GM10847 (cell line): ENCODE measurements around the gene ZNF747.

Experiments
- POLR2A ChIP-seq: IDR thresholded peaks from 2 replicates; pipeline ENCODE4 v1.6.1; 2011; ENCODE audit not compliant: insufficient read length; ENCODE audit errors: extremely low read depth

Gene ZNF747

GRCh38 chr16:30503403-30504296 lies 31.0 kb downstream of the ZNF747 start:
- no peak for TF ChIP-seq POLR2A

DNA sequence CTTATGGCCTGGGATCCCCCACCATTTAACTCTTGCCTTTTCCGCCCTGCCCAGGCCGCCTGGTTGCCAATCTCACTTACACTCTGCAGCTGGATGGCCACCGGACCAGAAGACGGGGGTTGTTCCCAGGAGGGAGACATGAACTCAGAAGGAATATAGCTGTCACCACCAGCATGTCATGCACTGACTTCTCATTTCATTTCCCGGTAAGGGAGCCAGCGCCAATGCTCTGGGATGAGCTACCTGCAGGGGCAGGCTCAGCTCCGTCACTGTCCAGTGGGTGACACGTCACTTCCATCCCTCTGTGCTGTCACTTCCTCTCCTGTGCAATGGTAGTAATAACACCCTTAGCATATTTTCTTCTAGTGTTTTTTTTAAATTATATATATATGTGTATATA lies 35.4 kb downstream of the ZNF747 start:
- no peak for TF ChIP-seq POLR2A

- no peak for TF ChIP-seq POLR2A
Measured at GRCh38 chr16:30494709-30495108, 39.9 kb downstream of the ZNF747 start.

- no peak for TF ChIP-seq POLR2A
Measured at GRCh38 chr16:30493941-30494488, 40.6 kb downstream of the ZNF747 start.

DNA sequence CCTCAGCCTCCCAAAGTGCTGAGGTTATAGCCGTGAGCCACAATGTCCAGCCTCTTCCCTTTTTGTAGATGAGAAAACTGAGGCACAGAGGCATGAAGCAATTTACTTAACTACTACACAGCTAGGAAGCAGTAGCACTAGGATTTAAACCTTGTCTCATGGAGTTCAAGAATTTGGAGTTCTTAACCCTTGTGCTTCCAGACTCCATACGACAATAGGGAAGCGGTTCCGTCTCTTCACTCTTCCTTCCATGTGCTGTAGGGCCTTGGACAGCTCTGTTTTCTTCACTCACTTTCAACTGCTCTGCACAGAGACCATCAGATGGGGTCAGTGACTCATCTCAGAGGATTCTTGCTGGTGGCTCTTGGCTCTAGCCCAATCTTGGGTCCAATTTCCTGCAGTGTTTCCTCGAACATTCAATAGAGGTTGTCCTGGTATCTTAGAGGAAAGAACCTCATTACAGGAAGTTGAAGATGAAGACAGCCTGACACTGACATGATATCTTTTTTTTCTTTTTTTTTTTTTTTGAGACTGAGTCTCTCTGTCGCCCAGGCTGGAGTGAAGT lies 42.8 kb downstream of the ZNF747 start:
- no peak for TF ChIP-seq POLR2A

- no peak for TF ChIP-seq POLR2A
Measured at GRCh38 chr16:30491229-30491628, 43.4 kb downstream of the ZNF747 start.

- no peak for TF ChIP-seq POLR2A
Measured at GRCh38 chr16:30490210-30490609, 44.4 kb downstream of the ZNF747 start.

- TF ChIP-seq POLR2A = no peak
Measured at GRCh38 chr16:30488764-30489605, 45.7 kb downstream of the ZNF747 start.

- no peak for TF ChIP-seq POLR2A
Measured at GRCh38 chr16:30485818-30486436, 48.7 kb downstream of the ZNF747 start.

- no peak for TF ChIP-seq POLR2A
Measured at GRCh38 chr16:30484887-30485286, 49.8 kb downstream of the ZNF747 start.

DNA sequence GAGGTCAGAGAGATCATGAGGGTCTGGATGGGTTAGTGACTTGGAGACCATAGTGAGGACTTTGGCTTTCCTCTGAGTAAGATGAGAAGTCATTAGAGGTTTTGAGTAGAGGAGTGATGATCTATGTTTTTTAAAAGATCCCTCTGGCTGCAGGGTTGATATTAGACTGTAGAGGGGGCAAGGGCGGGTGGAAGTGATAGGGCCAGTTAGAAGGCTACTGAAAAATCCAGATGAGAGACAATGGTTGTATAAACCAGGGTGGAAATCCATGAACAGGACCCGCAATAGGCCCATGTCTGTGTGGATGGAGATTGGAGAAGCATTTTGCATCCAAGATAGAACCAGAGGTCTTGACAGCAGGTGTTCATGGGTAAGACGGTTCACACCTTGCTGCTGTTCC lies 52.3 kb downstream of the ZNF747 start:
- no peak for TF ChIP-seq POLR2A

- TF ChIP-seq POLR2A = no peak
Measured at GRCh38 chr16:30481381-30481780, 53.3 kb downstream of the ZNF747 start.
